ENCODE data around the gene KLRC3.
A peak's percentile ranks its signal among the peaks of the same experiment; 100 is the strongest.
"Not testable (repeated sequence)": the region's sequence is repeated elsewhere in the genome, so short reads cannot be mapped to it uniquely, and the experiment has no call there.

The KLRC3 gene

DNA sequence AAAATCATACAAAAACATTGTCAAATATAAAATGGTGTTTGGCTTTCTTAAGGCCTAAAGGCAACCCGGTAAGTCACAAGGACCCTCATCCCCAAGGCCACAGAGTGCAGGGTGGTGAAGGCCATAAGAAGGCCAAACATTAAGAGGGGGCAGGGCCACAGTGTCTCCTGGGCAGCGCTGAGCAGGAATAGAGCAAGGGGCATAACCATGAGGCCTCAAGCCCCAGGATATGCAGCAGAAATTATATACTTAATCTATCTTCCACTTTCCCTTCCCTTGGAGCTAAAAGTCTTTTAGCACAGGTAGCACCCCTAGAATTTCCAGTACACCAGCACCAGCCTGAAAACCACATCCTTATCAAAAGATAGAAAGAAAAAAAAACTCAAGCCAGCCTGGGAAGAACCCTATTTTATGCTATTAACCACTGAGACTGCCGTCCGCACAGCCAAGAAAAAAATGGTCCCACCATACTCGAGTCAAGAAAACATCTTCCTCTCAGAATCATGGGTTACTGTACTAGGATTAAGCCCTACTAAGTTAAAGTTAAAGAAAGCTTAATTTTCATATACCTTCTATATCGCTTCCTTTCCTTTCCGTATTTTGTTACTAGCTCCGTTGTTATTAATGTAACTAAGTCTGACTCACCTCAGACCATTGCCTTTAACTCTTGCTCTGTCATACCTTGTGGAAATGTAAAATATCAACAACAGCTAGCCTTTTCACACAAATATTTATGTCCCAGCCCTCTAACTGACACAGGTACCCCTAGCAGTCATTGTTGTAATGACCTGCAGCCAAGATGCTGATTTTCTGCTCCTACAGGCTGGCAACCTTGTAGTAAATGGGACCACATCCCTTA lies 50.6 kb downstream of the KLRC3 start:
- DNase-seq (ENCODE audit: low read depth in 3 of 3, low spot score in 1 of 3): no peak

GRCh38 chr12:10368206-10369171 lies 51.9 kb downstream of the KLRC3 start:
- DNase-seq (ENCODE audit: low read depth in 3 of 3, low spot score in 1 of 3): no peak

GRCh38 chr12:10367714-10368113 lies 52.7 kb downstream of the KLRC3 start:
- DNase-seq (ENCODE audit: low read depth in 3 of 3, low spot score in 1 of 3): not testable (repeated sequence)

GRCh38 chr12:10366875-10367274 lies 53.5 kb downstream of the KLRC3 start:
- DNase-seq (ENCODE audit: low read depth in 3 of 3, low spot score in 1 of 3): no peak

DNA sequence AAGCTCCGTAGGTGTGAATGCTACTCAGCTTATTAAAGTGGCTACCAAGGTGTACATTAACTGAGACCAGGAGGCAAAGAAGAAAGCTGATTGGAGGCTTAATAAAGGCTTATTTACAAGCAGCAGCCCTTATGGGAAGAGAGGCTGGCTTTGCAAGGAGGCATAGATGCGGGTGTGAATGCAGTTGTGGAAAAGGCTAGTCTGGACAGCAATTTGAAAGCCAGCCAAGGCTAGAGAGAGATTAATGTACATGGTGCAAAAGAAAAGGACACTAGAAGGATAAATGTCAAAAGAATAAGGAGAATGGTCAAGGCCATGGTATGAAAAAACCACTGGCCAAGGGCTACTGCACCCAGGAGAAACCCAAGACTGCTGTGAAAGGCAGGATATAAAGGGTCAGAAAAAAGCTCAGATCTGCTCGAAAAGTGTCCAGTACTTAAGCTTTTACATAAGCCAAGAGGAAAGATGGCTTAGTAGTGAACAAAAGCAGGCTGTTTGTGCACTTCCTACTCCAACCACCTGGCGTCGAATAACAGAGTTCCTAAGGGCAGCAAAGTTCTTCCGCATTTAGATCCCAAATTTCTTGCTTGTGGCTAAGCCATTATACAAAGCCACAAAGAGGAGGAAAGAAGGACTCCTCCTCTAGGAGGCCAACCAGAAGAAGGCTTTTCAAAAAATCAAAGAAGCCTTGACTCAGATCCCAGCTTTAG lies 54.5 kb downstream of the KLRC3 start:
- DNase-seq (ENCODE audit: low read depth in 3 of 3, low spot score in 1 of 3): no peak

GRCh38 chr12:10364815-10365622 lies 55.4 kb downstream of the KLRC3 start:
- DNase-seq (ENCODE audit: low read depth in 3 of 3, low spot score in 1 of 3): peak in 2 of 3 donors; percentile 16 to 20

- no peak for DNase-seq (ENCODE audit: low read depth in 3 of 3, low spot score in 1 of 3)
Observed at GRCh38 chr12:10363914-10364814, 56.2 kb downstream of the KLRC3 start.

DNA sequence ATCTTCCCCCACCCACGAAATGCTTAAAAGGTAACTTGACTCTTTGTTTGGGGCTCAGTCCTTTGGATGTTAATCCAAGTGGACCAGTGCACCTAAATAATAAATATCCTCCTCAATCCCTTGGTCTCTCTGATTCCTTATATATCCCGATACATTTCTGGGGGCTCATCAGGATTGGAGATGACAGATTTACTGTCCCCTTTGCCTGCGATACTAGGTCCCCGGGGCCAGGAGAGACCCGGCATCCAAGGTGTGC lies 56.8 kb downstream of the KLRC3 start:
- DNase-seq (ENCODE audit: low read depth in 3 of 3, low spot score in 1 of 3): no peak

- DNase-seq (ENCODE audit: low read depth in 3 of 3, low spot score in 1 of 3): no peak
Observed at GRCh38 chr12:10362828-10363657, 57.4 kb downstream of the KLRC3 start.

DNA sequence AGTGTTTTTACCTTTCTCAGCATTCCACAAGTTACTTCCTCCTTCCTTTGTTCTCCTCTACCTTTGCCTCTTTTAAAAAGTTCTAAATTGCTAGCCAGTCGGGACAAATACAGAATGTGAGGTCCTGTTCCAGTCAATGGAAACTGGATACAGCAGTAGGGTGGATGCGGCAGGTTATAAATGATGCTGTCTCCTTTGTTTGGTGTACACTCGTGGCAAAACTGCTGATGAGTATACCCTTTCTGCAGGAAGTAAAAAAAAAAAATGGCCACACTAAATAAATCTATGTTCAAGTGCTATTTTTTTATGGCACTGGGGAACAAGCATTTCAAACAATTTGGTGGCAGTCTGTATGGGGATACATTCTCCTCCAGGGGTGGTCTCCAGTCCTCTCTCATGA lies 58.1 kb downstream of the KLRC3 start:
- DNase-seq (ENCODE audit: low read depth in 3 of 3, low spot score in 1 of 3): no peak

Measured in stimulated activated CD4-positive, alpha-beta T cell treated with anti-CD3 and anti-CD28 coated beads, TNF-alpha, amount 100 ng/mL, for 1 hour (primary cell).